HuH-7 (cell line): Measurements from ENCODE around the gene CHAF1A.

Experiments
- DNase-seq: peaks from one replicate; pipeline ENCODE4 v3.0.0; 2011; ENCODE audit warnings: low spot score

The CHAF1A gene

GRCh38 chr19:4366666-4367335 lies 35.6 kb upstream of the CHAF1A start:
- no peak for DNase-seq

GRCh38 chr19:4367336-4367723 lies 35.1 kb upstream of the CHAF1A start:
- no peak for DNase-seq

GRCh38 chr19:4367781-4368127 lies 34.7 kb upstream of the CHAF1A start:
- DNase-seq, result no peak

GRCh38 chr19:4368128-4368820 lies 34.2 kb upstream of the CHAF1A start:
- no peak for DNase-seq

GRCh38 chr19:4369109-4369887 lies 33.1 kb upstream of the CHAF1A start:
- DNase-seq, result no peak

- no peak for DNase-seq
Observed at GRCh38 chr19:4369888-4370260, 32.6 kb upstream of the CHAF1A start.

- no peak for DNase-seq
Observed at GRCh38 chr19:4370418-4371041, 31.9 kb upstream of the CHAF1A start.

GRCh38 chr19:4371247-4372164 lies 30.9 kb upstream of the CHAF1A start:
- DNase-seq, result no peak

- no peak for DNase-seq
Observed at GRCh38 chr19:4372165-4373012, 30.1 kb upstream of the CHAF1A start.

- DNase-seq, result no peak
Observed at GRCh38 chr19:4373013-4373367, 29.4 kb upstream of the CHAF1A start.

GRCh38 chr19:4373601-4374497 lies 28.6 kb upstream of the CHAF1A start:
- no peak for DNase-seq

- DNase-seq, result no peak
Observed at GRCh38 chr19:4374498-4375163, 27.8 kb upstream of the CHAF1A start.

GRCh38 chr19:4375164-4376027 lies 27.0 kb upstream of the CHAF1A start:
- no peak for DNase-seq

GRCh38 chr19:4376028-4376670 lies 26.3 kb upstream of the CHAF1A start:
- no peak for DNase-seq

- no peak for DNase-seq
Observed at GRCh38 chr19:4376671-4376990, 25.8 kb upstream of the CHAF1A start.

GRCh38 chr19:4376991-4377781 lies 25.3 kb upstream of the CHAF1A start:
- no peak for DNase-seq

GRCh38 chr19:4378886-4379285 lies 23.6 kb upstream of the CHAF1A start:
- DNase-seq, result no peak
